Kidney capillary endothelial cell (primary cell): ENCODE data around the gene STK32C.
"Not testable (repeated sequence)": the region's sequence is repeated elsewhere in the genome, so short reads cannot be mapped to it uniquely, and the experiment has no call there.

Experiments
- DNase-seq: peaks from one replicate; pipeline ENCODE4 v3.0.0-alpha.2; 2018; ENCODE audit warnings: low spot score

STK32C gene

DNA sequence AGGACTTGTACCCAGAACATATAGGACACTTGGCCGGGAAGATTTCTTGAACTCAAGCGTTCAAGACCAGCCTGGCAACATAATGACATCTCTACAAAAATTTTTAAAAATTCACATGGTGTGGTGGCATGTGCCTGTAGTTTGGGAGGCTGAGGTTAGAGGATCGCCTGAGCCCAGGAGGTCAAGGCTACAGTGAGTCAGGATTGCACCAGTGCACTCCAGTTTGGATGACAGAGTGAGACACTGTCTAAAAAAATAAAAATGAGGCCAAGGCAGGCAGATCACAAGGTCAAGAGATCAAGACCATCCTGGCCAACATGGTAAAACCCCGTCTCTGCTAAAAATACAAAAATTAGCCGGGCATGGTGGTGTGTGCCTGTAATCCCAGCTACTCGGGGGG, 9.7 kb upstream of the STK32C start:
- not testable (repeated sequence) for DNase-seq

DNA sequence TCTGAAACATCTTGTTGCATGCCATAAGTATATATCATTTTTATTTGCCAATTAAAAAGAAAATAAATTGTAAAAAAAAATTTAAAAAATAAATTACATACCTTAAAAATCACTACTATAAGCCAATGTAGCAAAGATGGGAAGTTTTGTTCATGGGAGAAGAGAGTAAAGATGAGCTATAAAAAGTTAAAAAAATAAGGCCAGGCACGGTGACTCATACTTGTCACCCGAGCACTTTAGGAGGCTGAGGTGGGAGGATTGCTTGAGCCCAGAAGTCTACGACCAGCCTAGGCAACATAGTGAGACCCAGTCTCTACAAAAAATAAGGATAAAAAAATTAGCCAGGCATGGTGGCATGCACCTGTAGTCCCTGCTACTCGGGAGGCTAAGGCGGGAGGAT, 8.4 kb upstream of the STK32C start:
- no peak for DNase-seq

- not testable (repeated sequence) for DNase-seq
Observed at GRCh38 chr10:132314881-132315280, 7.1 kb upstream of the STK32C start.

DNA sequence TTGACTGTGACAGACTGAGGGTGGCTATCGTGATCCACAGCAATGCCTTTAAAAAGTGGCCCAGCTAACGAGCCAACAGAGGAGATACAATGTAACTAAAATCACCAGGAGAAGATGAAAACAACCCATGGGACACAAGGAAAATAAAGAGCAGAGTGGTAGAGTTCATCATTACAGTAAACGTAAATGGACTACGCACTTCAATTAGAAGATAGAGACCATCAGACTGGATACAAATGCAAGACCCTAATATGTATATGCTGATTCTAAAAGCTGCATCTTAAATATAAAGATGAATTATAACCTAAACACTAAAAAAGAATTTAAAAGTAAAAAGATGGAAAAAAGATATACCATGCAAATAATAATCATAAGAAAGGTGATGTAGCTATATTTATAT, 6.6 kb upstream of the STK32C start:
- no peak for DNase-seq

GRCh38 chr10:132313865-132314264, 6.1 kb upstream of the STK32C start:
- DNase-seq, result no peak

DNA sequence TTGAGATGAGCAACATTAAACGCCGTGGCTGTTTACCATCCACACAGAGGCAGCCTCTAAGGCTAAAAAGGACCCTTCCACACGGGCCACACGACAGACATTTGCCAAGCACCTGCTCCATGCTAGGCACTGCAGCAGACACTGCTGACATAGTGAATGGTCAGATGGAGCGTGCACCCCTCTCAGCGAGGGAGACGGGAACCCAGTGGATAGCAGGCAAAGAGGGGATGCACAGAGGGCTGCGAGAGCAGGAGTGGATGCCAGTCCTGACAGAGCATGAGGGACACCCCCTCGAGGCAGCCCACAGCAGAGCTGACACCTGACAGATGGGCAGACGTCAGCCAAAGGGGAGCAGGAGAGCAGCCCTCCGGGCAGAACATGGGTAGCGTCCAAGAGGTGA, 5.6 kb upstream of the STK32C start:
- no peak for DNase-seq

GRCh38 chr10:132311338-132311939, 3.7 kb upstream of the STK32C start:
- DNase-seq, result no peak

- no peak for DNase-seq
Observed at GRCh38 chr10:132310701-132311337, 3.1 kb upstream of the STK32C start.

DNA sequence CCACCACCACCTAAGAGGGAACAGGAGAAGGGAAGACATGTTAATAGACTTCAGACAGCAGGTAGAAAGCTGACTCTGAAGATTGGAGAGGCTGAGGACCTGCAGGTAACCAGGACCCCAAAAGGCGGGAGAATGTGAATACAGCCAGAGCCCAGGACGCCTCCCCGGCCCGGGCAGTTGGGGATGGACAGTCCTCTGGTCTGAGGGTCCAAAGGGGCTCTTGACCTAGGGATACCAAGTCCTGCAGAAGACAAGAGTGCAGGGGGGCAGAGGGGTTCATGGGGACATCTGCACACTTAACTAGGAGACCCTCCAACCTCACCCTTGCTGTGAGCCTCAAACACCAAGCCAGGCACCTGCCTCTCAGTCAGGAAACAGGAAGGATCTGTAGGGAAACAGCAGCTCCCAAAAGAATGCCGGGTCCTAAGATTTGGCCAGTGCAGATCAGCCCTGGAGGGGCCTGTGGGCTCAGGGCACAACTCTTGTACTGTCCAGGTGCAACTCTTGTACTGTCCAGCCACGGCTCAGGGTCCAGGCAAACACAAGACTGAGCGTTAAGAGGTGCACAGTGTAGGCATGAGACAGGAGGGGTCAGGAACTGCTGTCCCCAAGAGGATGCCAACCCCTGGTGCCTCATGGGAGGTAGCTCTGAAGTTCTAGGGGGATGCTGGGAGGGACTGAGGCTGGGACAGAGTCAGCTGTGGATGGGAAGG, 2.3 kb upstream of the STK32C start:
- DNase-seq, result no peak

GRCh38 chr10:132309471-132309865, 1.7 kb upstream of the STK32C start:
- DNase-seq, result no peak

GRCh38 chr10:132308587-132309470, 1.1 kb upstream of the STK32C start:
- DNase-seq, result no peak

DNA sequence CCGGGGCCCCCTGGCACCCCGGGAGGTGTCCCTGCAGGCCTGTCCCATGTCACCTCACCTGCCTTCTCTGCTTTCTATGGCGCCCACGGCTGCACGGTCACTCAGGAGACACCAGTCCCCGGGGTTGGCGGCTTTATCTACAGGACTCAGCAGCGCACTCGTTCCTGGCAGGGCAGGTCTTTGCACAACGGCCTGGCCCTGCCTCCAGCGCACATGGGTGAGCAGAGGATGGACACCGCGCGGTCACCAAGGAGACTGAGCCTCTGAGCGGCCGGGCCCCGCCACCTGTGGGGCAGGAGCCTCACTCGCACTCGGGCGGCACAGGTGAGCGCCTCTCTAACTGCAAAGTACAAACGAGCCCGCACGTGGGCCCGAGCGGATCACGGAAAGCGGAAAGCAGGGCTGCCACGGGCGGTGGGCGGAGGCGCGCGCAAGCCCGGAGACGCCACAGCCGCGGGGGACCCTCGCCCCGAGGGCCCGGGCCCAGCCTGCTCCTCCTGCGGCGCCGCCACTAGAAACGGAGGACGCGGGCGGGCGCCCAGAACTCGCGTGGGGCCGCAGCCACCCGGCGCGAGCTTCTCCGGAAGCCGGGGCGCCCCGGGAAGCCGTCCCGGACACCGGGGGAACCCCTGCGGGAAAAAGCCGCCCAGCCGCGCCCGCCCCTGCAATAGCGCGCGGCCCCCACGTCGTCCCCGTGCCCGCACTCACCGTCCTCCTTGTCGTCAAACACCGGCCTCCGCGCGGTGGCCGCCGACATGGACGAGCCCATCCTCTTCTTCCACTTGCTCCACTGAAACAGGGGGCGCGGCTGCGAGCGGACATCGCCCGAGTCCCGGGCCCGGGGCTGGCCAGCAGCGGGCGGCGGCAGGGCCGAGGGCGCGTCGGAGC, 642 bp downstream of the STK32C start:
- no peak for DNase-seq

DNA sequence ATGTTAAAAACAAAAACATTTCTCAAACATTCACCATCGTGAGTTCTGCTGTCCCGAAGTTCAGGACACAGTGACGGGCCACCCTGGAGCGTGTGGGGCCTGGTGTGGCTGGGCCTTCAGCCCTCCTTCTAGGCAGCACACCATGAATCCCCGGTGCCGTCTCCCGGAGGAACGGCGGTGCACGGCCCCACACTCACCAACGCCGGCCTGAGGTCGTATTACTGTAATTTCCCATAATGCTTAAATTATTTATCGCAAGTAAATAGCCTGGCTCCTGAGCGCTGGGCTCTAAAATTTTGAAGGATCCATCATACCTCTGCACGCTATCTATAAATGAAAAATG, 1.4 kb downstream of the STK32C start:
- DNase-seq, result no peak

DNA sequence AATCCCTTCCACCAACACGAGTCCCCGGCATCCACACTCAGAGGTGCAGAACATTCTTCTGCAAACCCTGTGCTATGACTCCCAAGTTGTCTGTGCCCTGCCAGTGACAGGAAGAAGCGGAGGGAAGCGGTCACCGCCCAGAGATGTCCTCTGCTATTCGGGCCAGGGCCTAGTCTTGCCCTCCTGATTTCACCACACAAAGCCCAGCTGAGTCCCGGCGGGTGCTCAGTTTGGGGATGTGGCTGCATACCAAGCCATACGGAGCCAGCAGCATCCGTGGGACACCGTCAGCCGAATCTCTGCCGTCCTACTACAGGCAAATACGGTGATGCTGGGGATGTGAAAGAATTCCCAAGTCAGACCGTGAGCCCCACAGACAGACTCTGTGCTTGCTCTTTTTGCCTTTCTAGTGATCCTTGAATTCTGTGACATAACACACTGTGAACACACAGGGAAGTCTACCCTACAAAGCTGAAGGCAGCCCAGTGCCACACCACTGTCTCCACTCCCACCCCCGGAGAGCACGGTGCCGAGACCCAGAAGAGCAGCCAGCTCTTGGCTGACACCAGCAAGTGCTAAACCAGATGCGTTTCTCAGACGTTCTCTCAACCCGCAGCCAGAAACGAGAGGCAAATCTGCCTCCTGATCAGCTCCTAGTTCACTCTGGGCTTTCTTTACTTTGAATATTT, 2.0 kb downstream of the STK32C start:
- DNase-seq, result no peak

GRCh38 chr10:132304756-132305509, 2.8 kb downstream of the STK32C start:
- DNase-seq, result no peak

- no peak for DNase-seq
Observed at GRCh38 chr10:132303361-132304115, 4.2 kb downstream of the STK32C start.

- no peak for DNase-seq
Observed at GRCh38 chr10:132302421-132303310, 5.1 kb downstream of the STK32C start.
